ENCODE results near the gene UNC13D.
"Not testable (repeated sequence)": the region's sequence is repeated elsewhere in the genome, so short reads cannot be mapped to it uniquely, and the experiment has no call there.

Gene UNC13D

DNA sequence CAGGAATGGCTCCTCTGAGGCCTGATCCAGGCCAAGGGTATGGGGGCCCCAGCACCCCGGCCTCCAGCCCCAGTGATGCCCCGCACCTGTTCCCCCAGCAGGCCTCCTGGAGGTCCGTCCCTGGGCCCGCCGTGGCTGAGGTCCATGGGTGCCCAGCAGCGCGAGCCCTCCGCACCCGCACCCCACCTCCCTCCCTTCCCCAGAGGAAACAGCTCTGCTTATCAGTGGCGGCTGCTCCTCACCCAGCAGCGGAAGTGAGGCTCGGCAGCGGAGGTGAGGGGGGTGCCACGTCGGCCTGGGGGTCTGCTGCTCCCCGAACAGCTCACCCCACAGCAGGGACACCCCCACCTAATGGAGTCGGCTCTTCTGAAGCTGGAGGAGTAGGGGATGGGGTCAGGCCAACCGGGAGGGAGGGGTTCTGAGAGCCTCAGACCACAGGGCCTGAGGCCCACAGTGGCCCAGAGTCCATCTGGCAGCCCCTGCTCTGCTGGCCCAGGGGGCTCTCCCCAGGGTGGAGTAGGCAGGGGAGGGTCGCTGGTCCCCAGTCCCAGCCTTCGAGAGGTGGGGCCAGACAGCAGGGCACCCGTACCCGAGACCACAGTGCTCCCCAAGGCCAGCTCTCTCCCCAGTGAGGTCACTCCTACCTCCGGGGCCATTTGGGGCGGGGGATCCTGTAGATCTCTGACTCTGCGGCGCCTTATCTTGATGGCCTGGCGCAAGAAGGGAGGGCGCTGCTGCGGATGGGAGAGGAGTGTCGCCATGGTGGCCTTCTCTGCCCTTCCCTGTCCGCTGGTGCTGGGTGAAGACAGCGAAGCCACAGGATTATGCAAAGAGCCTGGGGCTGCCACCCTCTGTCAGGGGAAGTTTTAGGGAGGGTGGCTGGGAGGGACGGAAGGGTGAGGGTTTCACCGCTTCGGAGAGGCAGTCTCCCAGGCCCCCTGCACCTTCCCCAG is at the start of gene UNC13D:
Gene UNC13D (minus strand): TSS at position 828 of the 953 bp plus-strand sequence. CDS start 67 bp downstream, at position 761.
- no peak for FAIRE-seq

- no peak for FAIRE-seq
Observed at GRCh38 chr17:75893305-75894048, 49.3 kb upstream of the UNC13D start.

DNA sequence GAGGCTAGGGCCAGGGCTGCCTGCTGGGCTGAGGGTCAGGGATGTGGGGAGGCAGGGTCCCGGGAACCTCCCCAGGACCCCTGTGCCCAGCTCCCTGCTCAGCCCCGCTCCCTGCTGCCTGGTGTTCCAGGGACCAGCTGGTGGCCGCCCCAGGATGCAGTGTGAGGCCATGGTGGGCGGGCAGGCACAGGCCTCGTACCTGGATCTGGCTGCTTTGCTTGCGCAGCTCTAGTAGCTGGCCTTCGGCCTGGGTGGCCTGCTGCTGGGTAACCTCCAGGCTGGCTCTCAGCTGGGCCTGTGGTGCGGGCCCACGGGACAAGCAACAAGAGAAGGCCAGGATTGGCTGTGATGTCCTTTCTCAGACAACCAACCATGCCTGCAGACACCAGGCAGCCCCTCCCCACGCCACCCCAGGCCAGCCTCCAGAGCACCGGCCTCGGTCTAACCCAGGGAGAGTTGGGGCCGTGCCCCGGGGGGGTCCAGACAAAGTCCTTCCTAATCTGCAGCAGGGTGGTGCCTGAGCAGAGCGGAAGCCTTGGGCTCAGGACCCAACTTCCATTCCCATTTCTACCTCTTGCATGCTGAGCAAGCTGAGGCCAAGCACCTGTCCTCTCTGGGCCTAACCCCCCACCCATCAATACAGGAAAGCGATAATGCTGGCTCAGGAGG is 48.5 kb upstream of the UNC13D start:
- no peak for FAIRE-seq

DNA sequence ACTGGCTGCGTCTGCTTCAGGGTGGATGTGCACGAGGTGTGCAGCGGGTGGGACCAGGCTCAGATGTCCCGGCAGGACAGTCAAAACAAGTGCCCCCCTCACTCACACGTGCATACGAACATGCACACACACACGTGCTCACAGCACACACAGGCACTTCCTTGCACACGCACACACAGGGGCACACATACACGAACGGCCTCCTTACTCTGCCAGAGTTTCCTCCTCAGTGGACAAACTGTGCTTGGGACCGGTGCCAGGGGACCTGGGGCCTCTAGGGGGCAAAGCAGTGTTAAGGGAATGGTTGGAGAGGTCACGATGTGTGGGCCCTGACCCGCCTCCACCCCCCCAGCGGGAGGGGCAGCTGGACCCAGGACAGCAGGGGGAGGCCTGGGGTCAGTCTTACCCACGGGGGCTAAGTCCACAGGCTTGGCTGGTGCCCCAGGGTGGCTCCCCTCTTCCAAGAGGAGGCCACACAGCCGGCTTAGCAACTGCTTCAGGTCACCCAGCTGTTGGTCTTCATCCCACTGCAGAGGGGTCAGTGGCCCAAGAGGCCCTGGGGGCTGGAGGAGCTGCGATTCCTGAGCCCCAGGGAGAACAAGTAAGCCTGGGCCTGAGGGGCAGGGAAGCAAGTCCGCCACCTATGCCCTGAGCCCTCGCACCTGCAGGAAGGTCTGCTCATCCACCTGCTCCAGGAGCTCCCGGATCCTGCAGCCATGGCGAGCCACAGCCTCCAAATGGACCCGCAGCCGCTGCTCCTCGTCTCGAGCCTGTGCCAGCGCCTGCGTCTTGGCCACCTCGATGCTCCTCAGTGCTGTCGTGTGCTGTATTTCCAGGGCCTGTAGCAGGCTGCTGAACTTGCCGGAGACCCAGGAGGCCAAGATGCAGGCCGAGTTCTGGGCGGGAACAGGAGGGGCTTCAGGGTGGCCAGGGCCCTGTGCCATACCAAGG is 47.7 kb upstream of the UNC13D start:
- no peak for FAIRE-seq

DNA sequence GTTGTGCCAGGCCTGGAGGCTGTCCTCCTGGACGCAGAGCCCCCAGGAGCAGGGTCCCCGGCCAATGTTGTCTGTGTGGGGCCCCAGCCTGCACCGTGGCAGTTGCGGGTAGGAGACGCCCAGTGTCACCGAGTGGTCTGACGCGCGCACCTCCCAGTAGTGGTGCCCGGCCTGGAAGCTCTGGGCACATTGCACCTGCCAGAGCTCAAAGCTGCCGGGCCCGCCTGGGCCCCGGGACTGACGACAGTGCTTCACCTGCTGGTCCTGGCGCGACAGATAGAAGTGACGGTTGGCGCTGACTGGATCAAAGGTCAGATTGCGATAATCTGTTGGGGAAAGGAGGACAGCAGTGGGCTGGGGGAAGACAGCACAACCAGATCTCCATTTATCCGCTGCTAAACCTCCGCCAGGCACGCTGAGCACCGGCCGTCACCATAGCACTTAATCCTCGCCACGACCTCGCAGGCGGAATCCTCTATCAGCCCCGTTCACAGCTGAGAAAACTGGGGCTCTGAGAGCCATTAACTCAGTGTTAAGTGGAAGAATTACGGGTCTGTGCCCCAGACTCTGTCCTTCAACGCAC is 46.9 kb upstream of the UNC13D start:
- no peak for FAIRE-seq

DNA sequence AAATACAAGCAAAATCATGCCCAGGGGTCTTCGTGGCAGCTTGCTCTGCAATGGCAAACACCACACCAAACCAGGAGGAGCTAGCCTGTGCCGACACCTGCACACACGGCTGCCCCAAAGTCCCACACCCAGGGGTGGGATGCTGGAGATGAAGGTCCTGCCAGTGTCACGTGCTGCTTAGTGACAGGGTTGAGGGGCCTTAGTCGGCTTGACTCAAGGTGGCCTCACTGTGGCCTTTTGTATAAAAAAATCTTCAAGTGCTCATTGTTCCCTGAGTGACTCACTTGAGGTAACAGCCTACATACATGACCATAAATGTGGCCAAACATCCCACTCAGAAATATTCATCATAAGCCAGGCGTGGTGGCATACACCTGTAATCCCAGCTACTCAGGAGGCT is 45.2 kb upstream of the UNC13D start:
- FAIRE-seq = no peak

DNA sequence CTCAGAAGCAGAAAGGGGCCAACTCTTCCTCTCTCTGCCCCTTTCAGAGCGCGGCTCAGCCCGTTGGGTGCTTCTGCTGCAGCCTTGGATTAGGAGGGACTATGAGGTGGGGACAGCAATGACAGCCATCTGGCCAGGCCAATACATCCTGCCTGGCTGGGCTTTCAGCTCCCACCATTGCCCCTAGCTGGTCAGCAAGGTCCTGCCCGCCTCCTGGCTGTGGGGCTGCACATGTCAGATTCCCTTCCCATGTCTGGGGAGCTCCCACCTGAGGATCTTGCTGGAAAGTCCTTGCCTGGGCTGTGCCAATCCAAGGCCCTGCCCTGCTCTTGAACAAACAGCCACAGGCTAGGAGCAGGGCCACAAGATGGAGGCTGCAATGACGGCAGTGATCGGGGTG is 44.3 kb upstream of the UNC13D start:
- no peak for FAIRE-seq

DNA sequence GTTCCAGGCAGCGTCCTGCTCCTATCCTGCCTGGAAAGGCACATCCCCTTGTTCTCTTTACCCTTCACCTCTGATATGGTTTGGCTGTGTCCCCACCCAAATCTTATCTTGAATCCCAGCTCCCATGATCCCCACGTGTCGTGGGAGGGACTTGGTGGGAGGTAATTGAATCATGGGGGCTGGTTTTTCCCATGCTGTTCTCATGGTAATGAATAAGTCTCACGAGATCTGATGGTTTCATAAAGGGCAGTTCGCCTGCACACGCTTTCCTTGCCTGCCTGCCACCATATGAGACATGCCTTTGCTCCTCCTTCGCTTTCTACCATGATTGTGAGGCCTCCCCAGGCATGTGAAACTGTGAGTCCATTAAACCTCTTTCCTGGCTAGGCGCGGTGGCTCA is 41.7 kb upstream of the UNC13D start:
- not testable (repeated sequence) for FAIRE-seq

DNA sequence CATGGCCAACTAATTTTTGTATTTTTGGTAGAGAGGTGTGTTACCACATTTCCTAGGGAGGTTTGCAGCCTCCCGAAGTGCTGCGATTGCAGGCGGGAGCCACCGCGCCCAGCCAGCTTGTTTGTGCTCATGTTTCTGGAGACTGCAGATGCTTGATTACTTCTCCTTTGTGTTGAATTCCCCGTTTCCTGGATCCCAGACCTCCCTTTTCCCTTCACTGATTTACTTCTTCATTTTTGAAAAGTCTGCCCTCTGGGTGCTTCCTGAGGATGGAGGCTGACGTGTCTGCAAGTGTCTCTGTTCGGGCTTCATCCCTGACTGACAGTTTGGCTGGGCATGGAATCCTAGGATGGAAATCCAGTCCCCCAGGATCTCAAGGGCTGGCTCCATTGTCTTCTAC is 41.2 kb upstream of the UNC13D start:
- FAIRE-seq = no peak

DNA sequence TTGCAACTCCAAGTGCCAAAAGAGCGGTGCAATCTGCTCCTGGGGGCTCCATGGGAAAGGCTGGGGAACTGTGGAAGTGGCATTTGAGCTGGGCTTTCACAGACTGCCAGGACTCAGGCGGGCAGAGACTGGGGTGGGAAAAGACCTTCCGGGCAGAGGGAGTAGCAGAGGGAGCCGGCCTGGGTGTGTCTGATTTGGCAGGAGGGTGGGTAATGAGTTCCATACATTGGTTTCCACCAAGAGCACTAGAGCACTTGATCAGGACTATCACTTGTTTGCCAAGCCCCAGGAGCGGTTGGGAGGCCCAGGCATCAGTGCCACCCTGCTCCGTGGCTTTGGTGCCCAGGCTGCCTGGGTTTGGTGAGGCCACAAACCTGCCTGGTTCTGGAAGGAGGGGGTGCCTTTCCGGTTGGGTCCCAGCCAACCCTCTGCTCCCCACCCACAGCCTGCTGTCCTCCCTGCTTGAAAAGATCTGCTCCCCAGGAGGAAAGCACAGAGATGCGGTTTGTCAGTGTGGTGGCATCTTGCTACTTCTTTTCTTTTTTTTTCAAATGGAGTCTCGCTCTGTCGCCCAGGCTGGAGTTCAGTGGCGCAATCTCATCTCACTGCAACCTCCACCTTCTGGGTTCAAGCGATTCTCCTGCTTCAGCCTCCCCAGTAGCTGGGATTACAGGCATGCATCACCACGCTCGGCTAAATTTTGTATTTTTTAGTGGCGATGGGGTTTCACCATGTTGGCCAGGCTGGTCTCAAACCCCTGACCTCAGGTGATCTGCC is 37.7 kb upstream of the UNC13D start:
- no peak for FAIRE-seq

DNA sequence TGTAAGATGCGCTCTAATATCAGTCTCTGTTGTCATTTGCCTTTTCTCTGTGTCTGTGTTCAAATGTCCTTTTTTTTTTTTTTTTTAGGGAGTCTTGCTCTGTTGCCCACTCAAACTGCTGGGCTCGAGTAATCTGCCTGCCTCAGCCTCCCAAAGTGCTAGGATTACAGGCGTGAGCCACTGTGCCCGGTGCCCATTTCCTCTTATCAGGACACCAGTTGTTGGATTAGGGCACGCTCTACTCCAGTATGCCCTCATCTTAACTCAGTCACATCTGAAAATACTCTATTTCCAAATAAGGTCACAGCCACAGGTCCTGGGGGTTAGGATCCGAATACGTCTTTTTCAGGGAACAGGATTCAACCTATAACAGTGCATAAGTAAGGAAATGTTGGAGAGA is 36.1 kb upstream of the UNC13D start:
- no peak for FAIRE-seq

DNA sequence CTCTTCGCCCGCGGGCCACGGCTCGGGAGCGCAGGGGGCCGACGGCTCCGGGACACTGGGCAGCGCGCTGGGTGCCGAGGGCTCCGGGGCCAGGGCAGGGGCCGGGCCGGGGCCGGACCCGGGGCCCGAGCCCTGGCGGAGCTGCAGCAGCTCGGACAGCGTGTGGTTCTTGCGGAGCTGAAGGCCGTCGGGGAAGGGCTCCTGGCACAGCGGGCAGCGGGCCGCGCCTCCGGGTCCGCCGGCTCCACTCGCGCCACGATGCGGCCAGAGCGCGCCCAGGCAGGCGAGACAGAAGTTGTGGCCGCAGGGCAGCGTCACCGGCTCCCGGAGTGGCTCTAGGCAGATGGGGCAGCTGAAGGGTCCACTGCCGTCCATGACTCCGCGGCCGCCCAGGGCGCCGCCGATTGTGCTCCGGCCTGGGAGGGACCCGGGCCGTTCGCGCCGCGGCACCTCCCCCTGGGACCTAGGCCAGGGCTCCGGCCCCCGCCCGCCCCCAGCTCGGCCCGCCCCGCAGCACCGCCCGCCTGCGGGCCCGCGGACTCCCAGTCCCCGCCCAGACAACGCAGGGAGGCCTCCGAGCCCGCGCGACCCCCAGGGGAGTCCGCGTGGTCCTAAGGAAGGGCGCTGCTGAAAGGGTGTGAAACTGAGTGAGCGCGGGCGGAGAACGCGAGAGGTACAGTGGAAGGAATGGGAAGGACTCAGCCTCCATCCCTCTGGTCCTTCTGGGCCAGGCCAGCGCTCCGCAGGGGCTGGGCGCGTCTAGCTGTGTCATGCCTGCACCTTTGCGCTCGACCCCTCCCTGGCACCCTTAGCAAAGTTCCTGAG is 34.2 kb upstream of the UNC13D start, which contains the start of gene TRIM47:
Gene TRIM47 (minus strand): TSS at position 408 of the 825 bp plus-strand sequence. CDS start 33 bp downstream, at position 375.
- FAIRE-seq = no peak

DNA sequence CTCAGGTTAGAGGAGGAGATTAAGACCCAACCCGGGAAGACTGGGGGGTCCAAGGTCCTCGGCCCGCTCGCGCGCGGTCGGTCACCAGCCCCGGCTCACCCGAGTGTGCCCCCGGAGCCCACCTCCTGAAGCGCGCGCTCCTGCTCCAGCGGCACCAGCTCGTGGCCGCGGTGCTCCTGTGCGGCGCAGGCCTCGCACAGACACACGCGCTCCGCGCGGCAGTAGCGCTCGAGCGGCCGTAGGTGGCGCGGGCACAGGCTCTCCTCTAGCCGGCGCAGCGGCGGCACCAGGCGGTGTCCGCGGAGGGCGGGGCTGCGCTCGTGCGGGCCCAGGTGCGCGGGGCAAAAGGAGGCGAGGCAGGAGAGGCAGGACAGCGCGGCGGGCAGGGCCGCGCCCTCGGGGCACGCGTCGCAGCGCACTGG is 33.6 kb upstream of the UNC13D start:
- FAIRE-seq = no peak

GRCh38 chr17:75876938-75877751 is 32.9 kb upstream of the UNC13D start:
- no peak for FAIRE-seq

DNA sequence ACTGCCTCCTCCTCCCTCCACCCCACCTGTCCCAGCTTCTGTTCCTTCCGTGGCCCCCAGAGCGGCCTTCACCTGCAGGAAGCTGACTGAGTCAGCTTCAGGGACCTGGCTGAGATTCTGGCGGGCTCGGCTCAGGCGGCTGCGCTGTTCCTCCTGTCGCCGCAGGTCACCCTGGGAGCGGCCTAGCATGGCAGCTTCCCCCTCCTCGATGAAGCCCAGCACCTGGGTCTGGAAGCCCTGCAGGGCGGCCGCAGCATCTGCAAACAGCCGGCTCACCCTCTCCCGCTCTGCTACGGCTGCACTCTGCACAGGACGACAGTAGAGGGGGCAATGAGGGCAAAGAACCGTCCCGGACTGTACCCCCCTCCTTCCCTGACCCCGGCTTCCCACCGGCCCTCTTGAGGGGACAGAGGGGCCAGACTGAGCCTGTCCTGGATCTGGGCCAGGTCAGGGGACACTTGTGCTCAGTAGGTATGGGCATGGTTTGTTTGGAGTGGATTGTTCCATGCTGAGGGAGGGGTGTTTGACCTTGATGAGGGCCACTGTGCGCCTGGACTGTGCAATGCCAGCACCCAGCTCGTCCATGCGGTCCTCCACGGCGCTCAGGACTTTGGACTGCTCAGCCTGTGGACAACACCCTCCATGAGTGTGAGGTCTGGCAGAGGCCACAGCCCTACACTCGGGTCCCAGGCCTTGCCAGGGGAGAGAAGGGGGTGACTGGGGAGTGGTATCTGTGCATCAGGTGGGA is 32.2 kb upstream of the UNC13D start:
- no peak for FAIRE-seq

- FAIRE-seq = no peak
Observed at GRCh38 chr17:75875940-75876189, 31.7 kb upstream of the UNC13D start.

GRCh38 chr17:75875182-75875939 is 31.2 kb upstream of the UNC13D start:
- no peak for FAIRE-seq

Data from colon (tissue), 2 donors.